ENCODE results near the gene MAP3K8.
"Not testable (repeated sequence)": the region's sequence is repeated elsewhere in the genome, so short reads cannot be mapped to it uniquely, and the experiment has no call there.

The MAP3K8 gene

GRCh38 chr10:30472414-30473155 lies 38.6 kb downstream of the MAP3K8 start:
- DNase-seq (ENCODE audit: low spot score in 2 of 2) (no peak), ATAC-seq (ENCODE audit: low read depth) (no peak)
- H3K27ac Mint-ChIP-seq: peak overlapping the region; percentile 3
- no peaks in the 10 kb centered on the region for H3K27me3 Mint-ChIP-seq
- H3K36me3 Mint-ChIP-seq: peaks cover 2% of the 10 kb centered on the region
- H3K4me1 Mint-ChIP-seq: peaks cover 23% of the 10 kb centered on the region
- peaks cover 2% of the 10 kb centered on the region for H3K9me3 Mint-ChIP-seq
- H3K4me3 Mint-ChIP-seq: no peak overlapping the region

GRCh38 chr10:30475515-30475914 lies 41.5 kb downstream of the MAP3K8 start:
- H3K4me1 Mint-ChIP-seq: peaks cover 12% of the 10 kb centered on the region
- H3K27ac Mint-ChIP-seq: not testable (repeated sequence)

GRCh38 chr10:30476511-30477155 lies 42.6 kb downstream of the MAP3K8 start:
- Mint-ChIP-seq H3K9me3 (peaks cover 2% of the 10 kb centered on the region), H3K36me3 (peaks cover 2% of the 10 kb centered on the region), H3K27me3 (no peaks in the 10 kb centered on the region), H3K4me1 (peaks cover 14% of the 10 kb centered on the region), H3K27ac (peak overlapping the region; percentile 71), H3K4me3 (no peak overlapping the region)
- no peak for ATAC-seq (ENCODE audit: low read depth)
- DNase-seq (ENCODE audit: low spot score in 2 of 2): no peak

More at GRCh38 chr10:30475515-30475914, 41.5 kb downstream of the MAP3K8 start:
- H3K36me3 Mint-ChIP-seq; H3K27me3 Mint-ChIP-seq; H3K4me3 Mint-ChIP-seq; ATAC-seq (ENCODE audit: low read depth); DNase-seq (ENCODE audit: low spot score in 2 of 2); H3K9me3 Mint-ChIP-seq: not testable (repeated sequence)

DNA sequence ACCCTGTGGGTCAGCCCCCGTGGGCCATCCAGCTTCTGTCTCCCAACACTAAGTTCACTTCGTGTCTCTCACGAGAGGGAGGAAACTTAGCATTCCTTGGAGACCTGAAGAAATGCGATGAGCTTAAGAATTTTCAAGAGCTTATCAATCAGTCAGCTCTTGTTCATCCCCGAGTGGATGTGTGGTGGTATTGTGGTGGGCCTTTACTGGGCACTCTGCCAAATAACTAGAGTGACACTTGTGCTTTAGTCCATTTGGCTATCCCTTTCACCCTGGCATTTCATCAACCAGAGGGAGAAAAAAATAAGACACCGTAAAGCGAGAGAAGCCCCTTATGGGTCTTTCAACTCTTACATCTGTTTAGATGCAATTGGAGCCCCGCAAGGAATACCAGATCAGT lies 45.5 kb downstream of the MAP3K8 start:
- peaks cover 14% of the 10 kb centered on the region for H3K4me1 Mint-ChIP-seq
- not testable (repeated sequence) for H3K9me3 Mint-ChIP-seq; DNase-seq (ENCODE audit: low spot score in 2 of 2); H3K36me3 Mint-ChIP-seq; H3K27me3 Mint-ChIP-seq; H3K4me3 Mint-ChIP-seq; H3K27ac Mint-ChIP-seq; ATAC-seq (ENCODE audit: low read depth)

- H3K9me3 Mint-ChIP-seq: no peaks in the 10 kb centered on the region
- DNase-seq (ENCODE audit: low spot score in 2 of 2) (no peak), ATAC-seq (ENCODE audit: low read depth) (no peak)
- no peak overlapping the region for H3K4me3 Mint-ChIP-seq
- no peaks in the 10 kb centered on the region for H3K36me3 Mint-ChIP-seq
- H3K27ac Mint-ChIP-seq: peak overlapping the region; percentile 48
- no peaks in the 10 kb centered on the region for H3K27me3 Mint-ChIP-seq
- peaks cover 9% of the 10 kb centered on the region for H3K4me1 Mint-ChIP-seq
These were observed 47.6 kb downstream of the MAP3K8 start for GRCh38 chr10:30481603-30482002.

- H3K27ac Mint-ChIP-seq: peak overlapping the region; percentile 76
- peaks cover 44% of the 10 kb centered on the region for H3K4me1 Mint-ChIP-seq
- H3K36me3 Mint-ChIP-seq: no peaks in the 10 kb centered on the region
- H3K4me3 Mint-ChIP-seq: peak overlapping the region; percentile 53
- DNase-seq (ENCODE audit: low spot score in 2 of 2): peak in 1 of 2 donors; percentile 31
- ATAC-seq (ENCODE audit: low read depth): peak; percentile 94
- no peaks in the 10 kb centered on the region for H3K27me3 Mint-ChIP-seq
- no peaks in the 10 kb centered on the region for H3K9me3 Mint-ChIP-seq
These were observed 54.3 kb downstream of the MAP3K8 start for GRCh38 chr10:30488316-30488715.

DNA sequence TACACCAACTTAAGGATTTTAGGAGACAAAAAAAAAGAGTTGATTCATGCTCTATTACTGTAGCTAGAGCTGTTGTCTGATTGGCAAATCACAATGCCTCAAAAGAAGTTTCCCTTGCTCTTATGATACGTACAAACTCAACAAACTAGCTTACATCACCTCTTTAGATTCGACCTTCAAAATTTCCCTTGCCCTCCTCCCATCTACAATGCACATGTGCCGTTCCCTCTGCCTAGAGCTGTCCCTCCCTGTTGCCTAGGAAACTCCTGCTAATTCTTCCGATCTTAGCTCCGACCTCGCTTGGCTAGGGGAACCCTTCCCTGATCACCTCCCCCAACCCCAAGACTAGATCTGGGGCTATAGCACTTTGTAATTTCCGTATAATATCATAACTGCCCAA lies 55.4 kb downstream of the MAP3K8 start:
- Mint-ChIP-seq H3K4me3 (peak overlapping the region; percentile 28), H3K36me3 (no peaks in the 10 kb centered on the region), H3K27me3 (no peaks in the 10 kb centered on the region), H3K4me1 (peaks cover 54% of the 10 kb centered on the region), H3K27ac (peak overlapping the region; percentile 71), H3K9me3 (no peaks in the 10 kb centered on the region)
- ATAC-seq (ENCODE audit: low read depth) (no peak), DNase-seq (ENCODE audit: low spot score in 2 of 2) (no peak)

- Mint-ChIP-seq H3K9me3 (no peaks in the 10 kb centered on the region), H3K27ac (peak overlapping the region; percentile 76), H3K4me1 (peaks cover 61% of the 10 kb centered on the region), H3K36me3 (no peaks in the 10 kb centered on the region), H3K4me3 (peak overlapping the region; percentile 54), H3K27me3 (no peaks in the 10 kb centered on the region)
- ATAC-seq (ENCODE audit: low read depth) (no peak), DNase-seq (ENCODE audit: low spot score in 2 of 2) (no peak)
These were observed 56.5 kb downstream of the MAP3K8 start for GRCh38 chr10:30490289-30491000.

- Mint-ChIP-seq H3K4me3 (peak overlapping the region; percentile 0), H3K27ac (peak overlapping the region; percentile 76), H3K4me1 (peaks cover 64% of the 10 kb centered on the region), H3K36me3 (no peaks in the 10 kb centered on the region), H3K9me3 (no peaks in the 10 kb centered on the region), H3K27me3 (no peaks in the 10 kb centered on the region)
- ATAC-seq (ENCODE audit: low read depth) (no peak), DNase-seq (ENCODE audit: low spot score in 2 of 2) (no peak)
These were observed 57.4 kb downstream of the MAP3K8 start for GRCh38 chr10:30491204-30491915.

DNA sequence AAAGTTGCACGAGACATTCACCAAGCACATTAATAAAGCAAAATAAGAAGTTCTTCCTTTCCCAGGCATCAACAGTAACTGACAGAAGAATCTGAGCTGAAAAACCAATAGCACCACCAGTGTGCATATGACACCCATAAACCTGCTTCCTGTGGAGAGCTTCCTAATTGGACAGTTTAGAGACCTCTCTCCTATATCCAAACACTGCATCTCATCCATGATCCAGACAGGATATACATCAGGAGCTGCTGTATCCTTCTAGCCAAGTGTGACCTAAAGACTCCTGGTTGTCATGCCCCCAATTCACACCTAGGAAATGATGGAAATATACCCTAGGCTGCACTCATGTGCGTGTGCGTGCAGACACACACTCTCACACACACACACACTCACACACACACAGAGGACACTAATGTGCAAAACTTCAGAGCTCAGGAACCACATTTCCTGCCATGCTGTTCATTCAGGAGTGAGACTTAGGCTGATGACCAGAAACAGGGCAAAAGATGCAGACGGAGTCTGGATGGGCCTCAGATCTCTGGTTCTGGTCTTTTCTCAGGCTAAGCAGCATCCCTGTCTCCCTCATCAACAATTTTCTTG lies 58.0 kb downstream of the MAP3K8 start:
- Mint-ChIP-seq H3K27ac (no peak overlapping the region), H3K4me1 (peaks cover 70% of the 10 kb centered on the region), H3K4me3 (no peak overlapping the region), H3K9me3 (no peaks in the 10 kb centered on the region), H3K27me3 (no peaks in the 10 kb centered on the region), H3K36me3 (no peaks in the 10 kb centered on the region)
- no peak for DNase-seq (ENCODE audit: low spot score in 2 of 2)
- no peak for ATAC-seq (ENCODE audit: low read depth)

DNA sequence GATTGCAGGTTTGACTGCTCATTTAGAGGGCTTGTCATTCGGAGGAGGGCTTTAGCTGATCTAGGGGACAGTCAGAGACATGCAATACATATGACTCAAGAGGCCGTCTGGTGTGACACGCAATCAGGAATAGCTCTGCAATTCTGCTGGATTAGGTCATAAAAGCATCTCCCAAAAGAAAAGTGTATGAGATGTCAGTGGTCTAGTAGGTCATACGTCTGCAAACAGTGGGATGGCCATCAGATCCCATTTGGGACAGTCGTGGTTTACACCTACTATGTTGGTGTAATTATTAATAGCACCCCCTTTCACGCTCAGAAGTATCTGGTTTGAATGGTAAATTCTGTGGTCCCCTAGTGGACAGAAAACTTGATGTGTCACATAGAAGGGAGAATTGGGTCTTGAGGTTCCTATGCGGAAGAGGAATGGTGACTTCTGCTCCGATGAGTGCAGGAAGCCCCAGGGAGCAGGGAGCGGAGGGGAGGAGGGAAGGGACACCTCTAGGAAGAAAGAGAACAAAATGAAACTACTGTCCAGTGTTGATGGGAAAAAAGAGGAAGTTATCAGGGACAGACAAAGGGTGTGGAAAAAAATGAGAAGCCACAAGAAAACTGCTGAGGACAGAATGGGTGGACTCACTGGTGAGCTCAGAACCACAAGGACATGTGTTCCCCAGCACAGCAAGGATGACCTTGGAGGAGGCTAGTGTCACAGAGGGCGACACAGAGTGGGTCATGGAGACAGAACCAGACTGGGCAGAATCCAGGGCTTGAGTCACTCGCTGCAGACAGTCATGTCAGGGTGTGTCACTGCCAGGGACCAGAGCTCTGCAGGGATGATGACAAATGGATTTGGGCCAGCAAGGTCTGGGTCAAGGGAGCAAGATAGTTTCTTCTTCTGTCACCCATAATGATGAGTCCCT lies 59.9 kb downstream of the MAP3K8 start:
- no peaks in the 10 kb centered on the region for H3K36me3 Mint-ChIP-seq
- H3K9me3 Mint-ChIP-seq: no peaks in the 10 kb centered on the region
- peak overlapping the region; percentile 22 for H3K27ac Mint-ChIP-seq
- H3K27me3 Mint-ChIP-seq: no peaks in the 10 kb centered on the region
- H3K4me3 Mint-ChIP-seq: peak overlapping the region; percentile 80
- ATAC-seq (ENCODE audit: low read depth) (peak; percentile 59), DNase-seq (ENCODE audit: low spot score in 2 of 2) (no peak)
- peaks cover 71% of the 10 kb centered on the region for H3K4me1 Mint-ChIP-seq

- peak overlapping the region; percentile 45 for H3K4me3 Mint-ChIP-seq
- ATAC-seq (ENCODE audit: low read depth) (peak; percentile 3), DNase-seq (ENCODE audit: low spot score in 2 of 2) (no peak)
- no peaks in the 10 kb centered on the region for H3K9me3 Mint-ChIP-seq
- no peaks in the 10 kb centered on the region for H3K36me3 Mint-ChIP-seq
- H3K27me3 Mint-ChIP-seq: no peaks in the 10 kb centered on the region
- H3K4me1 Mint-ChIP-seq: peaks cover 65% of the 10 kb centered on the region
- H3K27ac Mint-ChIP-seq: peak overlapping the region; percentile 22
These were observed 60.6 kb downstream of the MAP3K8 start for GRCh38 chr10:30494558-30494957.

DNA sequence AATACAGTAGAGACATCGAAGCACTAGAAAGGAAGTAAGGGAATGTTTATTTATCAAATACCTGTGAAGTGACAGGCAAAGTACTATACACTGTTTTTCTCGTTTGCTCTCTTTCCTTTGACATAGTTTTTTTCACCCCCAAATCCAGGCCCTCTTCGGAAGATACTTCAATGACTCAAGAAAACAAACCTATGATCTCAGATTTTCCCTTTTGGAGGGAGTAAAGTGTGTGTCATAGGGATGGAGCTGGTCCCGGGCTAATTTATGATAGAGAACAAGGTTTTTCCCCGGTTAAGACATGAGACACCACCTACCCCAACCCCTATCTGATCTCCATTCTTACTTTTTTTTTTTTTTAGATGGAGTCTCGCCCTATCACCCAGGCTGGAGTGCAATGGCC lies 61.7 kb downstream of the MAP3K8 start:
- no peaks in the 10 kb centered on the region for H3K36me3 Mint-ChIP-seq
- no peaks in the 10 kb centered on the region for H3K9me3 Mint-ChIP-seq
- DNase-seq (ENCODE audit: low spot score in 2 of 2) (no peak), ATAC-seq (ENCODE audit: low read depth) (no peak)
- H3K27me3 Mint-ChIP-seq: no peaks in the 10 kb centered on the region
- peaks cover 69% of the 10 kb centered on the region for H3K4me1 Mint-ChIP-seq
- no peak overlapping the region for H3K4me3 Mint-ChIP-seq
- no peak overlapping the region for H3K27ac Mint-ChIP-seq

All from memory B cell (primary cell).